ENCODE results near the gene SYNE1. TPM values are rescaled to one million over a fixed set of nuclear protein-coding genes. Genes with fewer than 3 reads are reported as not detected.

The SYNE1 gene
- total RNA-seq, 1 donor from 2014 or later: 26.6 TPM

DNA sequence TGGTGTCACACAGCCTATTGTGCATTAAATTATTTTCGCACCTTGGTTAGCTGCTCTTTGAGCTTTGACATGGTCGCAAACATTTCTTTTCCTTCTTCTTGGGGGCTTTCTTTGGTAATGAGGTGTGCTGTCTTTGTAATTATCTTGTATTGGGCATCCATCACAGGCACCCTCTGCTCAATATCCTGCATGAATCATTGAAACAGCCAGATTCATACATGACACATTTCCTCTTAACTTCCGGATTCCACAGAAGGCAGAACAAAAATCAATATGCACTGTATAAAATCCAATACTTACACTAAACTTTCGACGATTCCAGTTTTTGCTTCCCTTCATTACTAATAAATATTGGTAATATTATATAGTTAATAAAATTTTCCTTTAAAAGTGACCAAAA lies 175.6 kb downstream of the SYNE1 start:
- Mint-ChIP-seq H3K27ac (no peak overlapping the region), H3K4me3 (no peak overlapping the region), H3K9me3 (no peaks in the 10 kb centered on the region), H3K4me1 (ENCODE audit: unreplicated experiment) (no peaks in the 10 kb centered on the region), H3K27me3 (peaks cover 3% of the 10 kb centered on the region), H3K36me3 (no peaks in the 10 kb centered on the region)
- DNase-seq (ENCODE audit: extremely low spot score, unreplicated experiment): no peak
- TF ChIP-seq CTCF (conservative IDR thresholded peaks at IDR 0.05): no peak

GRCh38 chr6:152458648-152459644 lies 178.2 kb downstream of the SYNE1 start:
- Mint-ChIP-seq H3K9me3 (no peaks in the 10 kb centered on the region), H3K27ac (no peak overlapping the region), H3K36me3 (no peaks in the 10 kb centered on the region), H3K4me1 (ENCODE audit: unreplicated experiment) (no peaks in the 10 kb centered on the region), H3K27me3 (no peaks in the 10 kb centered on the region), H3K4me3 (no peak overlapping the region)
- DNase-seq (ENCODE audit: extremely low spot score, unreplicated experiment): no peak
- TF ChIP-seq CTCF (conservative IDR thresholded peaks at IDR 0.05): no peak

DNA sequence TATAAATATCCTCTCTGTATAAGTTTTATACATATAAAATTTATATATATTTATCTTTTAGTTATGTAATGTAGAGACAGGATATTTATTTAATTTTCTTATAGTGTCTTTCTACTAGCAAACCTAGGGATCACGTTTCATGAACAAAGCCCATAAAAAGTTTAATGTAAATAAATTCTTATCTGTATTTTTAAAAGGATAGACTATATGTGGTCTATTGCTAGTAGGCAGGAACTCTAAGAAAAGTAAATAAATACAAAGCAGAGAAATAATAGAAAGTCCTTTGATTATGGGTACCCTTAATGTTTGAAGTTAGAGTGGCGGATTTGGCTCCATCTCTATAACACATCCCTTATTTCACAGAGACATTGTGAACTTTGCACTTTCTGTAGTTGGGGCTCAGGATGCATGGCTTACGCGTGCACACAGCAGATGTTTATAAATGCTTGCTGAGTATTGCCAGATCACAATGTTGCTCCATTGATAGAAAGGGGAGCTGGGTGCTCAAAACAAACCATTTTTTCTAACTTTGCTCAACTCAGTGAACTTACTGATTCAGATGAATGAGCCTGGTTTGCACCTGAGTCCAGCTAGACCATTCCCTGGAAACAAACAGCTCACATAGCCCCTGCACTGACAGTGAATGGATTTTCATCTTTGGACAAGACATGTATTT lies 179.1 kb downstream of the SYNE1 start:
- Mint-ChIP-seq H3K4me3 (no peak overlapping the region), H3K27me3 (no peaks in the 10 kb centered on the region), H3K4me1 (ENCODE audit: unreplicated experiment) (no peaks in the 10 kb centered on the region), H3K9me3 (no peaks in the 10 kb centered on the region), H3K36me3 (no peaks in the 10 kb centered on the region), H3K27ac (no peak overlapping the region)
- no peak for DNase-seq (ENCODE audit: extremely low spot score, unreplicated experiment)
- TF ChIP-seq CTCF (conservative IDR thresholded peaks at IDR 0.05): no peak

- no peak for TF ChIP-seq CTCF (conservative IDR thresholded peaks at IDR 0.05)
- no peak overlapping the region for H3K27ac Mint-ChIP-seq
- H3K36me3 Mint-ChIP-seq: no peaks in the 10 kb centered on the region
- no peak overlapping the region for H3K4me3 Mint-ChIP-seq
- DNase-seq (ENCODE audit: extremely low spot score, unreplicated experiment): no peak
- H3K9me3 Mint-ChIP-seq: no peaks in the 10 kb centered on the region
- no peaks in the 10 kb centered on the region for H3K4me1 Mint-ChIP-seq (ENCODE audit: unreplicated experiment)
- H3K27me3 Mint-ChIP-seq: peaks cover 3% of the 10 kb centered on the region
Measured at GRCh38 chr6:152454003-152454402, 183.2 kb downstream of the SYNE1 start.

GRCh38 chr6:152453421-152453820 lies 183.7 kb downstream of the SYNE1 start:
- Mint-ChIP-seq H3K27me3 (peaks cover 3% of the 10 kb centered on the region), H3K4me1 (ENCODE audit: unreplicated experiment) (no peaks in the 10 kb centered on the region), H3K27ac (no peak overlapping the region), H3K9me3 (no peaks in the 10 kb centered on the region), H3K4me3 (no peak overlapping the region), H3K36me3 (no peaks in the 10 kb centered on the region)
- no peak for TF ChIP-seq CTCF (conservative IDR thresholded peaks at IDR 0.05)
- no peak for DNase-seq (ENCODE audit: extremely low spot score, unreplicated experiment)

Data from type B pancreatic cell (in vitro differentiated cells).